Lower lobe of right lung (tissue), 2 donors: Measurements from ENCODE around the gene TMEM33. TPM values are rescaled to one million over a fixed set of nuclear protein-coding genes. Genes with fewer than 3 reads are reported as not detected.

ENCODE experiments used
- ATAC-seq, 2 donors: fragments of 200-7000 bp; cut with Tn5 transposase; one replicate each; pipeline ENCODE4 v1.9.1; 2020 to 2022; ENCODE audit warnings: mild to moderate bottlenecking in 2 of 2, moderate library complexity in 2 of 2
- DNase-seq: peaks from one replicate; pipeline ENCODE4 v3.0.0-alpha.2; 2020
- H3K27ac ChIP-seq: fragments of 200-600 bp; one replicate; pipeline ENCODE4 v1.8.0; 2022
- H3K27me3 ChIP-seq: fragments of 200-600 bp; one replicate; pipeline ENCODE4 v1.8.0; 2022; ENCODE audit warnings: low read depth
- H3K36me3 ChIP-seq: fragments of 200-600 bp; one replicate; pipeline ENCODE4 v1.8.0; 2022; ENCODE audit warnings: mild to moderate bottlenecking
- H3K4me1 ChIP-seq: fragments of 200-600 bp; one replicate; pipeline ENCODE4 v1.8.0; 2022
- H3K4me3 ChIP-seq: fragments of 200-600 bp; one replicate; pipeline ENCODE4 v1.8.0; 2022; ENCODE audit warnings: mild to moderate bottlenecking
- H3K9me3 ChIP-seq: fragments of 200-600 bp; one replicate; pipeline ENCODE4 v1.8.0; 2022
- CTCF ChIP-seq: fragments of 200-600 bp; IDR thresholded peaks from one replicate; pipeline ENCODE4 v1.8.0; 2022; ENCODE audit warnings: antibody characterized with exemption, mild to moderate bottlenecking
- intact Hi-C: fragments of 100-400 bp; cut with DNase I; formaldehyde crosslinking; loops from one replicate; pipeline ENCODE4 v1.11.0; 2022
- total RNA-seq: library from RNA; stranded (reverse); fragmentation: NEBNext Ultra II Directional; extraction: Animal tissue kit (Norgen Biotek cat#: 25700); gene quantifications from one replicate; pipeline ENCODE4 v1.2.1, GENCODE V29; 2021
- donor health status: DM: no; HTN: yes; CAD: no; lungs with severe emphysema.

Gene TMEM33
- total RNA-seq, 1 donor from 2014 or later = 73.9 TPM

- intact Hi-C loops = no loop called here
- no peaks in the 10 kb centered on the region for H3K9me3 ChIP-seq
- no peak for TF ChIP-seq CTCF
- H3K27ac ChIP-seq = no peak overlapping the region
- DNase-seq (no peak), ATAC-seq (no peak)
- no peaks in the 10 kb centered on the region for H3K27me3 ChIP-seq
- H3K36me3 ChIP-seq = no peaks in the 10 kb centered on the region
- no peak overlapping the region for H3K4me3 ChIP-seq
- no peaks in the 10 kb centered on the region for H3K4me1 ChIP-seq
Measured at GRCh38 chr4:41977709-41978108, 42.5 kb downstream of the TMEM33 start.

GRCh38 chr4:41981456-41981855 lies 46.2 kb downstream of the TMEM33 start, which contains the start of gene DCAF4L1:
TSS of gene DCAF4L1 (plus strand) at chr4:41981756. CDS start at chr4:41981793, 37 bp downstream.
- Histone ChIP-seq H3K27ac (no peak within 1 kb of the TSS), H3K4me1 (no peaks in the 10 kb centered on the region), H3K9me3 (no peaks in the 10 kb centered on the region), H3K27me3 (no peaks in the 10 kb centered on the region), H3K36me3 (no peaks in the 10 kb centered on the region), H3K4me3 (no peak within 1 kb of the TSS)
- DNase-seq (no peak), ATAC-seq (no peak)
- intact Hi-C loops = no loop called here
- no peak for TF ChIP-seq CTCF

- no peaks in the 10 kb centered on the region for H3K27me3 ChIP-seq
- H3K4me1 ChIP-seq = no peaks in the 10 kb centered on the region
- no peak overlapping the region for H3K4me3 ChIP-seq
- intact Hi-C loops = no loop called here
- H3K36me3 ChIP-seq = no peaks in the 10 kb centered on the region
- DNase-seq (no peak), ATAC-seq (no peak)
- no peaks in the 10 kb centered on the region for H3K9me3 ChIP-seq
- no peak overlapping the region for H3K27ac ChIP-seq
- no peak for TF ChIP-seq CTCF
Measured at GRCh38 chr4:41982716-41983115, 47.5 kb downstream of the TMEM33 start.

- ATAC-seq (no peak), DNase-seq (no peak)
- H3K9me3 ChIP-seq = no peaks in the 10 kb centered on the region
- H3K4me3 ChIP-seq = no peak overlapping the region
- H3K27me3 ChIP-seq = no peaks in the 10 kb centered on the region
- H3K4me1 ChIP-seq = peaks cover 6% of the 10 kb centered on the region
- H3K27ac ChIP-seq = no peak overlapping the region
- H3K36me3 ChIP-seq = no peaks in the 10 kb centered on the region
- no peak for TF ChIP-seq CTCF
- intact Hi-C loops = no loop called here
Measured at GRCh38 chr4:41985151-41985550, 49.9 kb downstream of the TMEM33 start.

GRCh38 chr4:41989994-41990364 lies 54.8 kb downstream of the TMEM33 start:
- H3K9me3 ChIP-seq = no peaks in the 10 kb centered on the region
- peak overlapping the region; percentile 91 for H3K27ac ChIP-seq
- ATAC-seq = peak; percentile 6 to 41
- no peak for DNase-seq
- H3K4me3 ChIP-seq = peak overlapping the region; percentile 91
- no peaks in the 10 kb centered on the region for H3K27me3 ChIP-seq
- TF ChIP-seq CTCF = no peak
- intact Hi-C loops = no loop called here
- H3K4me1 ChIP-seq = peaks cover 24% of the 10 kb centered on the region
- H3K36me3 ChIP-seq = no peaks in the 10 kb centered on the region
